Hematopoietic multipotent progenitor cell treated with erythropoietin and hydrocortisone succinate and interleukin-3 and kit ligand, for 4 days (in vitro differentiated cells): ENCODE results near the gene MTA1.

Experiments
- DNase-seq: peaks from one replicate; pipeline ENCODE4 v3.0.0-alpha.2; 2015

Gene MTA1

GRCh38 chr14:105467249-105467941 lies 47.8 kb downstream of the MTA1 start:
- DNase-seq, result no peak

GRCh38 chr14:105467942-105468471 lies 48.4 kb downstream of the MTA1 start:
- DNase-seq, result no peak

- DNase-seq, result no peak
Observed at GRCh38 chr14:105468621-105469241, 49.1 kb downstream of the MTA1 start.

GRCh38 chr14:105469456-105470349 lies 50.1 kb downstream of the MTA1 start:
- DNase-seq, result no peak

GRCh38 chr14:105470350-105471296 lies 51.0 kb downstream of the MTA1 start:
- DNase-seq, result no peak

- peak; percentile 36 for DNase-seq
Observed at GRCh38 chr14:105471297-105471821, 51.7 kb downstream of the MTA1 start.

- no peak for DNase-seq
Observed at GRCh38 chr14:105471823-105472485, 52.3 kb downstream of the MTA1 start.

- no peak for DNase-seq
Observed at GRCh38 chr14:105472486-105472991, 52.9 kb downstream of the MTA1 start.

GRCh38 chr14:105473033-105473676 lies 53.5 kb downstream of the MTA1 start:
- no peak for DNase-seq

- peak; percentile 81 for DNase-seq
Observed at GRCh38 chr14:105473677-105474482, 54.3 kb downstream of the MTA1 start.

- DNase-seq, result peak; percentile 40
Observed at GRCh38 chr14:105474483-105475268, 55.0 kb downstream of the MTA1 start, which contains the start of gene CRIP2. Gene CRIP2, plus strand, starts transcription at chr14:105474821. Its CDS starts 42 bp downstream, at chr14:105474863.

- no peak for DNase-seq
Observed at GRCh38 chr14:105475269-105476096, 55.9 kb downstream of the MTA1 start.

- DNase-seq, result peak; percentile 27
Observed at GRCh38 chr14:105476097-105476830, 56.6 kb downstream of the MTA1 start.

GRCh38 chr14:105476831-105477659 lies 57.4 kb downstream of the MTA1 start:
- DNase-seq, result no peak

GRCh38 chr14:105477660-105478397 lies 58.2 kb downstream of the MTA1 start:
- DNase-seq, result peak; percentile 31
